Keratinocyte (primary cell): ENCODE data around the gene ANKRD28. TPM values are rescaled to one million over a fixed set of nuclear protein-coding genes. Genes with fewer than 3 reads are reported as not detected.
"Not testable (repeated sequence)": the region's sequence is repeated elsewhere in the genome, so short reads cannot be mapped to it uniquely, and the experiment has no call there.

ENCODE experiments used
- DNase-seq: peaks from one replicate; pipeline ENCODE4 v3.0.0-alpha.2; 2011; ENCODE audit warnings: low read depth, missing footprints, low spot score
- FAIRE-seq: peaks from 2 replicates; lab custom pipeline; 2011; peaks lifted over from hg19 to GRCh38; lab: Jason Lieb, UNC
- H2AFZ ChIP-seq: 2 replicates; pipeline ENCODE4 v1.6.0; 2012; ENCODE audit warnings: low read length, control low read depth, inconsistent platforms; ENCODE audit not compliant: control insufficient read depth
- H3K27ac ChIP-seq: 2 replicates; pipeline ENCODE4 v1.5.1; 2011; ENCODE audit warnings: low read length; ENCODE audit not compliant: control insufficient read depth, insufficient read depth
- H3K27me3 ChIP-seq: 3 replicates; pipeline ENCODE4 v1.6.0; 2011; ENCODE audit warnings: low read length; ENCODE audit not compliant: control insufficient read depth, insufficient read depth; ENCODE audit errors: extremely low read depth
- H3K36me3 ChIP-seq, 2 experiments: 2 replicates in 1 of 2; 3 replicates in 1 of 2; pipeline ENCODE4 v1.5.1; 2011; ENCODE audit warnings: low read length in 2 of 2, mild to moderate bottlenecking in 1 of 2; ENCODE audit not compliant: control insufficient read depth in 2 of 2, insufficient read depth in 2 of 2; ENCODE audit errors: extremely low read depth in 1 of 2
- H3K4me1 ChIP-seq: 3 replicates; pipeline ENCODE4 v1.5.1; 2011; ENCODE audit warnings: low read length; ENCODE audit not compliant: control insufficient read depth, insufficient read depth; ENCODE audit errors: extremely low read depth
- H3K4me2 ChIP-seq: 3 replicates; pipeline ENCODE4 v1.6.0; 2011; ENCODE audit warnings: low read depth, low read length; ENCODE audit not compliant: control insufficient read depth, insufficient read depth; ENCODE audit errors: extremely low read depth
- H3K4me3 ChIP-seq, 3 experiments: fragments of 200-600 bp in 1 of 3; sonication (generic) in 1 of 3; 2 replicates in 2 of 3; 3 replicates in 1 of 3; pipeline ENCODE4 v1.5.1; 2011 to 2016; ENCODE audit warnings: low read length in 3 of 3, mild to moderate bottlenecking in 3 of 3, control low read depth in 2 of 3, inconsistent platforms in 1 of 3, low read depth in 1 of 3, mixed read lengths in 1 of 3, mixed run types in 1 of 3, moderate library complexity in 1 of 3; ENCODE audit not compliant: control insufficient read depth in 2 of 3, insufficient read depth in 2 of 3; ENCODE audit errors: extremely low read depth in 1 of 3
- H3K79me2 ChIP-seq: 2 replicates; pipeline ENCODE4 v1.6.0; 2012; ENCODE audit warnings: low read length; ENCODE audit not compliant: control insufficient read depth, insufficient read depth
- H3K9ac ChIP-seq: 3 replicates; pipeline ENCODE4 v1.6.0; 2011; ENCODE audit warnings: low read length; ENCODE audit not compliant: control insufficient read depth, insufficient read depth; ENCODE audit errors: extremely low read depth
- H3K9me1 ChIP-seq: 3 replicates; pipeline ENCODE4 v1.6.0; 2011; ENCODE audit warnings: low read length; ENCODE audit not compliant: control insufficient read depth, insufficient read depth; ENCODE audit errors: extremely low read depth
- H3K9me3 ChIP-seq: 2 replicates; pipeline ENCODE4 v1.5.1; 2012; ENCODE audit warnings: low read depth, low read length; ENCODE audit not compliant: control insufficient read depth
- H4K20me1 ChIP-seq: 3 replicates; pipeline ENCODE4 v1.6.0; 2011; ENCODE audit warnings: low read length; ENCODE audit not compliant: control insufficient read depth, insufficient read depth; ENCODE audit errors: extremely low read depth
- EZH2 ChIP-seq: IDR thresholded peaks from one replicate; pipeline ENCODE4 v1.6.1; 2012; ENCODE audit warnings: inconsistent platforms, mild to moderate bottlenecking, low read length, moderate library complexity
- dilution Hi-C: fragments of 300-500 bp; cut with MboI; formaldehyde crosslinking; loops from one replicate; pipeline ENCODE4 v1.7.0; 2020; ENCODE audit warnings: low sequenced_read_pairs; ENCODE audit not compliant: extremely low pct_ligation_motif_present
- polyA plus RNA-seq, 5 experiments: library from polyadenylated mRNA; depleted of rRNA in 3 of 5; stranded (reverse) in 3 of 5; stranded (forward) in 1 of 5; unstranded in 1 of 5; fragments of >200 nt; gene quantifications; 1 replicate in 1 of 5; 2 replicates in 3 of 5; 3 replicates in 1 of 5; pipeline versions ENCODE4 v1.2.1 to v1.2.3, GENCODE V29; 2011 to 2012; ENCODE audit warnings: missing spikeins in 2 of 5, low read depth in 1 of 5, low replicate concordance in 1 of 5
- TF ChIP-seq, protein P1 (sequence below), 3 experiments: IDR thresholded peaks in 1 of 3; conservative IDR thresholded peaks in 1 of 3; optimal IDR thresholded peaks in 1 of 3; 2 replicates in 2 of 3; 3 replicates in 1 of 3; pipeline versions ENCODE3 to v1.5.1; 2011; ENCODE audit warnings: low read length in 3 of 3, mild to moderate bottlenecking in 3 of 3, moderate library complexity in 2 of 3, control low read depth in 1 of 3, inconsistent platforms in 1 of 3; ENCODE audit not compliant: insufficient read depth in 2 of 3; ENCODE audit errors: extremely low read depth in 1 of 3

ANKRD28 gene
- polyA plus RNA-seq, 1 donor (not counting 4 experiments of a cell fraction or from before 2014, with no cell fraction given): 32.7 TPM

GRCh38 chr3:15743587-15744009 is 54.2 kb downstream of the ANKRD28 start:
- FAIRE-seq (no peak), DNase-seq (no peak)
- Histone ChIP-seq H3K4me3 (no peak overlapping the region), H2AFZ (no peak overlapping the region), H3K27me3 (no peaks in the 10 kb centered on the region), H3K4me2 (no peak overlapping the region), H3K4me1 (no peaks in the 10 kb centered on the region), H3K9ac (no peak overlapping the region), H3K9me3 (no peaks in the 10 kb centered on the region), H3K27ac (no peak overlapping the region), H3K36me3 (no peaks in the 10 kb centered on the region), H4K20me1 (no peaks in the 10 kb centered on the region), H3K9me1 (no peaks in the 10 kb centered on the region), H3K79me2 (no peaks in the 10 kb centered on the region)
- no peak for TF ChIP-seq EZH2
- TF ChIP-seq, protein P1, sequence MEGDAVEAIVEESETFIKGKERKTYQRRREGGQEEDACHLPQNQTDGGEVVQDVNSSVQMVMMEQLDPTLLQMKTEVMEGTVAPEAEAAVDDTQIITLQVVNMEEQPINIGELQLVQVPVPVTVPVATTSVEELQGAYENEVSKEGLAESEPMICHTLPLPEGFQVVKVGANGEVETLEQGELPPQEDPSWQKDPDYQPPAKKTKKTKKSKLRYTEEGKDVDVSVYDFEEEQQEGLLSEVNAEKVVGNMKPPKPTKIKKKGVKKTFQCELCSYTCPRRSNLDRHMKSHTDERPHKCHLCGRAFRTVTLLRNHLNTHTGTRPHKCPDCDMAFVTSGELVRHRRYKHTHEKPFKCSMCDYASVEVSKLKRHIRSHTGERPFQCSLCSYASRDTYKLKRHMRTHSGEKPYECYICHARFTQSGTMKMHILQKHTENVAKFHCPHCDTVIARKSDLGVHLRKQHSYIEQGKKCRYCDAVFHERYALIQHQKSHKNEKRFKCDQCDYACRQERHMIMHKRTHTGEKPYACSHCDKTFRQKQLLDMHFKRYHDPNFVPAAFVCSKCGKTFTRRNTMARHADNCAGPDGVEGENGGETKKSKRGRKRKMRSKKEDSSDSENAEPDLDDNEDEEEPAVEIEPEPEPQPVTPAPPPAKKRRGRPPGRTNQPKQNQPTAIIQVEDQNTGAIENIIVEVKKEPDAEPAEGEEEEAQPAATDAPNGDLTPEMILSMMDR (optimal IDR thresholded peaks at IDR 0.05 in 1 of 3, IDR thresholded peaks at IDR 0.05 in 1 of 3, conservative IDR thresholded peaks at IDR 0.05 in 1 of 3; ENCODE audit: extremely low read depth in 1 of 3, insufficient read depth in 2 of 3, low read length in 3 of 3): no peak
- dilution Hi-C loops: no loop called here

- H2AFZ ChIP-seq, FAIRE-seq, dilution Hi-C loops, H3K27me3 ChIP-seq, H3K4me1 ChIP-seq, H3K36me3 ChIP-seq, H3K4me3 ChIP-seq, H3K9me3 ChIP-seq, H3K9me1 ChIP-seq, DNase-seq, H3K9ac ChIP-seq, H3K27ac ChIP-seq, H3K4me2 ChIP-seq, H3K79me2 ChIP-seq, H4K20me1 ChIP-seq: not testable (repeated sequence)
Observed at GRCh38 chr3:15742236-15742635, 55.5 kb downstream of the ANKRD28 start.

GRCh38 chr3:15738616-15739005 is 59.2 kb downstream of the ANKRD28 start:
- H3K36me3 ChIP-seq, H3K4me2 ChIP-seq, H3K27ac ChIP-seq, H3K9ac ChIP-seq, H3K4me1 ChIP-seq, H3K79me2 ChIP-seq, FAIRE-seq, H3K9me1 ChIP-seq, DNase-seq, H4K20me1 ChIP-seq, H3K4me3 ChIP-seq, H3K27me3 ChIP-seq, H2AFZ ChIP-seq, H3K9me3 ChIP-seq, dilution Hi-C loops: not testable (repeated sequence)
